ENCODE data around the gene PKD1L1. TPM values are rescaled to one million over a fixed set of nuclear protein-coding genes. Genes with fewer than 3 reads are reported as not detected.

The PKD1L1 gene
- total RNA-seq, 1 experiment from 2014 or later, result 0.17 TPM

- BruUV-seq (replicated peaks), result no TSS peak
- H3K27me3 ChIP-seq (ENCODE audit: insufficient read depth, low read length), result no peaks in the 10 kb centered on the region
- no peaks in the 10 kb centered on the region for H4K20me1 ChIP-seq (ENCODE audit: insufficient read depth)
- H3K9me2 ChIP-seq (ENCODE audit: insufficient read depth), result no peaks in the 10 kb centered on the region
- H2AFZ ChIP-seq (ENCODE audit: low read depth, low read length, poor library complexity, severe bottlenecking), result peak overlapping the region; percentile 18
- no peak overlapping the region for H3K4me3 ChIP-seq (replicated peaks in 1 of 2; ENCODE audit: low read depth in 1 of 2, low read length in 2 of 2)
- ChIA-PET CTCF (interaction anchor here (1.1 kb wide), 1 partner anchor 358 kb away, joined by 4 read pairs; no protein-coding TSS in a partner anchor), POLR2A (no interaction called here), RAD21 (ENCODE audit: low non-redundant PET in 1 of 2, low total read pairs in 2 of 2, uncharacterized antibody in 2 of 2, unreplicated experiment in 2 of 2) (no interaction called here)
- H3K27ac ChIP-seq (ENCODE audit: low read depth, low read length), result no peak overlapping the region
- H3K36me3 ChIP-seq (ENCODE audit: control insufficient read depth in 1 of 2, insufficient read depth in 2 of 2, low read length in 2 of 2), result no peaks in the 10 kb centered on the region
- TF ChIP-seq SP1 (IDR thresholded peaks at IDR 0.05; ENCODE audit: low read depth) (no peak), SRF (IDR thresholded peaks at IDR 0.05; ENCODE audit: low read depth) (no peak), TCF7L2 (IDR thresholded peaks at IDR 0.05; ENCODE audit: borderline replicate concordance, extremely low read depth, insufficient read depth, insufficient read length) (no peak), ZFX (IDR thresholded peaks at IDR 0.05) (no peak), EZH2phosphoT487 (IDR thresholded peaks at IDR 0.05; ENCODE audit: borderline replicate concordance) (no peak), CBX3 (IDR thresholded peaks at IDR 0.05; ENCODE audit: low read depth) (no peak), EZH2 (IDR thresholded peaks at IDR 0.05) (no peak), SIN3A (IDR thresholded peaks at IDR 0.05; ENCODE audit: low read depth) (no peak), YY1 (IDR thresholded peaks at IDR 0.05; ENCODE audit: extremely low read depth, insufficient replicate concordance, low read depth, low read length) (no peak), EGR1 (IDR thresholded peaks at IDR 0.05; ENCODE audit: low read depth) (no peak)
- TF ChIP-seq, protein P1, sequence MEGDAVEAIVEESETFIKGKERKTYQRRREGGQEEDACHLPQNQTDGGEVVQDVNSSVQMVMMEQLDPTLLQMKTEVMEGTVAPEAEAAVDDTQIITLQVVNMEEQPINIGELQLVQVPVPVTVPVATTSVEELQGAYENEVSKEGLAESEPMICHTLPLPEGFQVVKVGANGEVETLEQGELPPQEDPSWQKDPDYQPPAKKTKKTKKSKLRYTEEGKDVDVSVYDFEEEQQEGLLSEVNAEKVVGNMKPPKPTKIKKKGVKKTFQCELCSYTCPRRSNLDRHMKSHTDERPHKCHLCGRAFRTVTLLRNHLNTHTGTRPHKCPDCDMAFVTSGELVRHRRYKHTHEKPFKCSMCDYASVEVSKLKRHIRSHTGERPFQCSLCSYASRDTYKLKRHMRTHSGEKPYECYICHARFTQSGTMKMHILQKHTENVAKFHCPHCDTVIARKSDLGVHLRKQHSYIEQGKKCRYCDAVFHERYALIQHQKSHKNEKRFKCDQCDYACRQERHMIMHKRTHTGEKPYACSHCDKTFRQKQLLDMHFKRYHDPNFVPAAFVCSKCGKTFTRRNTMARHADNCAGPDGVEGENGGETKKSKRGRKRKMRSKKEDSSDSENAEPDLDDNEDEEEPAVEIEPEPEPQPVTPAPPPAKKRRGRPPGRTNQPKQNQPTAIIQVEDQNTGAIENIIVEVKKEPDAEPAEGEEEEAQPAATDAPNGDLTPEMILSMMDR (IDR thresholded peaks at IDR 0.05 in 2 of 3, conservative IDR thresholded peaks at IDR 0.05 in 1 of 3; ENCODE audit: borderline replicate concordance in 1 of 3, insufficient read depth in 1 of 3, low read depth in 2 of 3, low read length in 2 of 3), result no peak
- TF ChIP-seq, protein P2, sequence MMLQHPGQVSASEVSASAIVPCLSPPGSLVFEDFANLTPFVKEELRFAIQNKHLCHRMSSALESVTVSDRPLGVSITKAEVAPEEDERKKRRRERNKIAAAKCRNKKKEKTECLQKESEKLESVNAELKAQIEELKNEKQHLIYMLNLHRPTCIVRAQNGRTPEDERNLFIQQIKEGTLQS (IDR thresholded peaks at IDR 0.05), result no peak
- TF ChIP-seq, protein P3, sequence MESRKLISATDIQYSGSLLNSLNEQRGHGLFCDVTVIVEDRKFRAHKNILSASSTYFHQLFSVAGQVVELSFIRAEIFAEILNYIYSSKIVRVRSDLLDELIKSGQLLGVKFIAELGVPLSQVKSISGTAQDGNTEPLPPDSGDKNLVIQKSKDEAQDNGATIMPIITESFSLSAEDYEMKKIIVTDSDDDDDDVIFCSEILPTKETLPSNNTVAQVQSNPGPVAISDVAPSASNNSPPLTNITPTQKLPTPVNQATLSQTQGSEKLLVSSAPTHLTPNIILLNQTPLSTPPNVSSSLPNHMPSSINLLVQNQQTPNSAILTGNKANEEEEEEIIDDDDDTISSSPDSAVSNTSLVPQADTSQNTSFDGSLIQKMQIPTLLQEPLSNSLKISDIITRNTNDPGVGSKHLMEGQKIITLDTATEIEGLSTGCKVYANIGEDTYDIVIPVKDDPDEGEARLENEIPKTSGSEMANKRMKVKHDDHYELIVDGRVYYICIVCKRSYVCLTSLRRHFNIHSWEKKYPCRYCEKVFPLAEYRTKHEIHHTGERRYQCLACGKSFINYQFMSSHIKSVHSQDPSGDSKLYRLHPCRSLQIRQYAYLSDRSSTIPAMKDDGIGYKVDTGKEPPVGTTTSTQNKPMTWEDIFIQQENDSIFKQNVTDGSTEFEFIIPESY (IDR thresholded peaks at IDR 0.05; ENCODE audit: extremely low read depth, insufficient replicate concordance, low read length), result no peak
- H3K9ac ChIP-seq (ENCODE audit: low read length), result no peak overlapping the region
- peaks cover 9 to 12% of the 10 kb centered on the region in 2 experiments for H3K4me1 ChIP-seq (ENCODE audit: control insufficient read depth in 1 of 2, insufficient read depth in 2 of 2, low read length in 2 of 2)
- DNase-seq (ENCODE audit: low read depth, low spot score), result no peak
- ATAC-seq, result no peak
- H3K9me3 ChIP-seq (ENCODE audit: control insufficient read depth in 1 of 2, insufficient read depth in 1 of 2, low read depth in 1 of 2, low read length in 2 of 2), result no peaks in the 10 kb centered on the region
- no peak overlapping the region for H3K4me2 ChIP-seq (ENCODE audit: low read length)
- no peaks in the 10 kb centered on the region for H3K79me2 ChIP-seq (ENCODE audit: insufficient read depth, low read length)
- intact Hi-C loops (cut with micrococcal nuclease), result no loop called here
Measured at GRCh38 chr7:47791682-47792081, 156.6 kb downstream of the PKD1L1 start.

Data from HCT116 (cell line).